Endodermal cell (in vitro differentiated cells): ENCODE measurements around the gene ELFN2. TPM values are rescaled to one million over a fixed set of nuclear protein-coding genes. Genes with fewer than 3 reads are reported as not detected.

Experiments
- DNase-seq: peaks from one replicate; pipeline ENCODE4 v3.0.0-alpha.2; 2017
- H3K27ac ChIP-seq: 2 replicates; pipeline ENCODE4 v1.5.1; 2013; ENCODE audit warnings: mild to moderate bottlenecking, low read depth, low read length, moderate library complexity
- H3K27me3 ChIP-seq: 2 replicates; pipeline ENCODE4 v1.6.1; 2013; ENCODE audit warnings: mild to moderate bottlenecking, low read length, moderate library complexity; ENCODE audit not compliant: insufficient read depth, control insufficient read depth, poor library complexity, severe bottlenecking
- H3K36me3 ChIP-seq: 2 replicates; pipeline ENCODE4 v1.7.0; 2013; ENCODE audit warnings: mild to moderate bottlenecking, low read length, moderate library complexity; ENCODE audit not compliant: control insufficient read depth, insufficient read depth
- H3K4me1 ChIP-seq: one replicate; pipeline ENCODE4 v1.7.0; 2013; ENCODE audit warnings: low read length; ENCODE audit not compliant: control insufficient read depth, insufficient read depth
- H3K4me3 ChIP-seq: 2 replicates; pipeline ENCODE4 v1.5.1; 2013; ENCODE audit warnings: mild to moderate bottlenecking, low read length, moderate library complexity
- H3K9ac ChIP-seq: 2 replicates; pipeline ENCODE4 v1.6.1; 2013; ENCODE audit warnings: mild to moderate bottlenecking, low read length, moderate library complexity; ENCODE audit not compliant: poor library complexity, severe bottlenecking; ENCODE audit errors: extremely low read depth
- H3K9me3 ChIP-seq: 2 replicates; pipeline ENCODE4 v1.6.1; 2013; ENCODE audit warnings: mild to moderate bottlenecking, low read length, moderate library complexity; ENCODE audit not compliant: control insufficient read depth
- H3K27ac Mint-ChIP-seq: 2 replicates; pipeline ENCODE4 v1.8.0; 2020; ENCODE audit warnings: mixed read lengths
- H3K27me3 Mint-ChIP-seq: 2 replicates; pipeline ENCODE4 v1.8.0; 2021; ENCODE audit warnings: mild to moderate bottlenecking, mixed read lengths; ENCODE audit not compliant: insufficient read depth
- H3K36me3 Mint-ChIP-seq: 2 replicates; pipeline ENCODE4 v1.8.0; 2020; ENCODE audit warnings: low read depth, mixed read lengths
- H3K4me1 Mint-ChIP-seq: 2 replicates; pipeline ENCODE4 v1.8.0; 2020; ENCODE audit warnings: mixed read lengths
- H3K4me3 Mint-ChIP-seq: 2 replicates; pipeline ENCODE4 v1.8.0; 2020; ENCODE audit warnings: mild to moderate bottlenecking, moderate library complexity, mixed read lengths
- H3K9me3 Mint-ChIP-seq: 2 replicates; pipeline ENCODE4 v1.8.0; 2020; ENCODE audit warnings: mild to moderate bottlenecking, mixed read lengths
- WGBS, 2 experiments: methylation state at CpG; one replicate each; pipeline versions ENCODE4 v1.1.5 to v1.1.7; 2013; ENCODE audit warnings: missing lambda C conversion rate in 2 of 2, mixed read lengths in 1 of 2; ENCODE audit not compliant: insufficient coverage in 1 of 2, insufficient read length in 1 of 2; 5-methylcytosine and 5-hydroxymethylcytosine counted together
- total RNA-seq, 2 donors: library from RNA; stranded (reverse); fragmentation: NEBNext Ultra II Directional in 1 of 2; extraction: Animal tissue kit (Norgen Biotek cat#: 25700) in 1 of 2; gene quantifications; 2 replicates in 1 of 2; 3 replicates in 1 of 2; pipeline ENCODE4 v1.2.1, GENCODE V29; 2021
- TF ChIP-seq, protein P1 (sequence below): fragments of 200-600 bp; sonication (generic); conservative IDR thresholded peaks from 2 replicates; pipeline ENCODE4 v1.5.0; 2021; ENCODE audit warnings: antibody characterized with exemption, mild to moderate bottlenecking

ELFN2 gene
- total RNA-seq, 2 donors from 2014 or later, result 0.40 to 0.46 TPM

DNA sequence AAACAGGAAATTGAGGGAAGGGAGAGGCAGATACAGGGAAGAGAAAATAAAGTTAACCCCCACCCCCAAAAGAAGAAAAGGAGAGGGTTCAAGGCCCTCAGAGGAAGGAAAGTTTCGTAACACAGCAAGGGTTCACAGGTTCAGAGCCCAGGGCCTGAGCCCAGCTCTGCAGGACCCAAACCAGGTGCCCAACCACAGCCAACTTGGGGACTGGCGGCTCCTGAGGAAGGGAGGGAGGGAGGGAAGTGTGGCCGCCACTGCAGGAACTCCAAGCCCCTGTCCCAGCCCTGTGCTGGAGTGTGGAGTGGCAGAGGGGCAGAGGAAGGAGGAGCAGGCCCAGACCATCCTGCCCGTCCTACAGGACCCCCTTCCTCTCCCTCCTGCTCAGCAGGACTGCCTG, 59.2 kb downstream of the ELFN2 start:
- H3K4me3 Mint-ChIP-seq, result no peak overlapping the region

DNA sequence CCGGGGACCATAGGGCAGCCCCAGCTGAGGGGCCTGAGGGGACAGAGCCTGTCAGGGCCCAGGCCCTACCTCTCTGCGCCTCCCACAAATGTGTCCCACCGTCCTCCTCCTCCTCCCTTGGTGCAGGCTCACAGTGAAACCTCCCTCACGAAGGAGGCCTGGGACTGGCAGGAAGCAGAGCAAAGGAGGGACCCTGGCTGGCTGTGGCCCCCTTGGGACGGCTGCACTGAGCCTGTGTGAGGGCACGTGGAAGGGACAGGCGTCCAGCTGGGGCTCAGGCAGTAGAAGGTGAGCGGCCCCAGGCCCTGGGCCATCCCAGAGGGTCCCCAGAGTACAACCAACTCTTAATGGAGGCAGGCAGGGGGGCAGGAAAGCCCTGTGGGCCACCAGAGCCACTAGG, 60.7 kb downstream of the ELFN2 start:
- Mint-ChIP-seq H3K4me3 (no peak overlapping the region), H3K4me1 (peaks cover 4% of the 10 kb centered on the region), H3K27ac (no peak overlapping the region), H3K27me3 (no peaks in the 10 kb centered on the region), H3K36me3 (no peaks in the 10 kb centered on the region), H3K9me3 (no peaks in the 10 kb centered on the region)
- Histone ChIP-seq H3K36me3 (no peaks in the 10 kb centered on the region), H3K4me3 (no peak overlapping the region), H3K9me3 (no peaks in the 10 kb centered on the region), H3K27me3 (no peaks in the 10 kb centered on the region), H3K27ac (no peak overlapping the region), H3K4me1 (no peaks in the 10 kb centered on the region), H3K9ac (no peak overlapping the region)
- no peak for DNase-seq
- TF ChIP-seq, protein P1, sequence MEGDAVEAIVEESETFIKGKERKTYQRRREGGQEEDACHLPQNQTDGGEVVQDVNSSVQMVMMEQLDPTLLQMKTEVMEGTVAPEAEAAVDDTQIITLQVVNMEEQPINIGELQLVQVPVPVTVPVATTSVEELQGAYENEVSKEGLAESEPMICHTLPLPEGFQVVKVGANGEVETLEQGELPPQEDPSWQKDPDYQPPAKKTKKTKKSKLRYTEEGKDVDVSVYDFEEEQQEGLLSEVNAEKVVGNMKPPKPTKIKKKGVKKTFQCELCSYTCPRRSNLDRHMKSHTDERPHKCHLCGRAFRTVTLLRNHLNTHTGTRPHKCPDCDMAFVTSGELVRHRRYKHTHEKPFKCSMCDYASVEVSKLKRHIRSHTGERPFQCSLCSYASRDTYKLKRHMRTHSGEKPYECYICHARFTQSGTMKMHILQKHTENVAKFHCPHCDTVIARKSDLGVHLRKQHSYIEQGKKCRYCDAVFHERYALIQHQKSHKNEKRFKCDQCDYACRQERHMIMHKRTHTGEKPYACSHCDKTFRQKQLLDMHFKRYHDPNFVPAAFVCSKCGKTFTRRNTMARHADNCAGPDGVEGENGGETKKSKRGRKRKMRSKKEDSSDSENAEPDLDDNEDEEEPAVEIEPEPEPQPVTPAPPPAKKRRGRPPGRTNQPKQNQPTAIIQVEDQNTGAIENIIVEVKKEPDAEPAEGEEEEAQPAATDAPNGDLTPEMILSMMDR, result no peak
- WGBS, 2 experiments, result 81 to 93% methylated on average over 3 to 8 of the region's 8 CpGs

More for the DNA sequence above, 59.2 kb downstream of the ELFN2 start:
- WGBS, 2 experiments, result 63 to 74% methylated on average over 2 to 4 of the region's 4 CpGs
- peaks cover 4% of the 10 kb centered on the region for H3K4me1 Mint-ChIP-seq
- Histone ChIP-seq H3K9ac (no peak overlapping the region), H3K27me3 (no peaks in the 10 kb centered on the region), H3K4me3 (no peak overlapping the region), H3K4me1 (no peaks in the 10 kb centered on the region), H3K9me3 (no peaks in the 10 kb centered on the region), H3K27ac (no peak overlapping the region), H3K36me3 (no peaks in the 10 kb centered on the region)
- no peaks in the 10 kb centered on the region for H3K9me3 Mint-ChIP-seq
- H3K36me3 Mint-ChIP-seq, result no peaks in the 10 kb centered on the region
- H3K27me3 Mint-ChIP-seq, result no peaks in the 10 kb centered on the region
- H3K27ac Mint-ChIP-seq, result no peak overlapping the region
- TF ChIP-seq, protein P1, result no peak
- DNase-seq, result no peak

DNA sequence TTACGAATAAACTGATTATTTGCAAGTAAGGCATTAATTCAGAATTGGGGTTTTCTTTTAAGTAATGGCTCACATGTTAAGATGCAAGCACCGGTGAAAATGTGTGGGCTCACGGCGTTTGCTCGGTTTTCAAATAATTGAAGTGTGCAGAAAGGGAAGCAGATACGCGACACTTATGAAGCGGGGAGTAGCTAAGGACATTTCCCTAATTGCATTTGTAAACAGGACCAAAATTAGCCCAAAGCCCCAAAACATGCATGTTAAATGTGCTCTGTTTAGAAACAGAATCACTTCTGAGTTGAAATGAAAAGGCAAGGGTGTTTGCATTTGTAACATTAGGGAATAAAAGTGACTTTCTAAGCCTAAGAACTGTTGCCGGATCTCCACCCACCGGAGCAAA, 61.3 kb downstream of the ELFN2 start:
- Mint-ChIP-seq H3K4me1 (peaks cover 4% of the 10 kb centered on the region), H3K4me3 (no peak overlapping the region), H3K27me3 (no peaks in the 10 kb centered on the region), H3K27ac (no peak overlapping the region), H3K36me3 (no peaks in the 10 kb centered on the region), H3K9me3 (no peaks in the 10 kb centered on the region)
- Histone ChIP-seq H3K36me3 (no peaks in the 10 kb centered on the region), H3K27me3 (no peaks in the 10 kb centered on the region), H3K27ac (no peak overlapping the region), H3K9me3 (no peaks in the 10 kb centered on the region), H3K9ac (no peak overlapping the region), H3K4me3 (no peak overlapping the region), H3K4me1 (no peaks in the 10 kb centered on the region)
- TF ChIP-seq, protein P1, result no peak
- 94 to 100% methylated on average over 7 to 10 of the region's 10 CpGs for WGBS, 2 experiments
- no peak for DNase-seq
